HepG2 (cell line): Measurements from ENCODE around the gene MLYCD. TPM values are rescaled to one million over a fixed set of nuclear protein-coding genes. Genes with fewer than 3 reads are reported as not detected.

Experiments
- AHDC1 ChIP-seq: sonication (generic); formaldehyde crosslinking; IDR thresholded peaks from 2 replicates; pipeline ENCODE4 v1.5.1; 2020; ENCODE audit warnings: mild to moderate bottlenecking, missing genetic modification reagents, borderline replicate concordance
- ATM ChIP-seq: fragments of 450-650 bp; IDR thresholded peaks from 2 replicates; pipeline ENCODE4 v1.7.1; 2017; ENCODE audit warnings: mild to moderate bottlenecking, borderline replicate concordance
- BRD4 ChIP-seq: sonication (generic); formaldehyde crosslinking; IDR thresholded peaks from 2 replicates; pipeline ENCODE4 v1.4.0; 2020; ENCODE audit warnings: missing genetic modification reagents
- SNAPC4 ChIP-seq: sonication (generic); formaldehyde crosslinking; IDR thresholded peaks from 2 replicates; pipeline ENCODE4 v1.4.0; 2020; ENCODE audit warnings: mild to moderate bottlenecking, missing genetic modification reagents
- THAP9 ChIP-seq: sonication (generic); formaldehyde crosslinking; IDR thresholded peaks from 2 replicates; pipeline ENCODE4; 2020; ENCODE audit warnings: missing genetic modification reagents, mild to moderate bottlenecking, borderline replicate concordance
- ZNF530 ChIP-seq: sonication (generic); formaldehyde crosslinking; IDR thresholded peaks from 2 replicates; pipeline ENCODE4 v1.5.0; 2020; ENCODE audit warnings: low read depth, mild to moderate bottlenecking, missing genetic modification reagents
- ZNF609 ChIP-seq: sonication (generic); formaldehyde crosslinking; IDR thresholded peaks from 2 replicates; pipeline ENCODE4 v1.4.0; 2020; ENCODE audit warnings: mild to moderate bottlenecking, missing genetic modification reagents, borderline replicate concordance
- ZNF761 ChIP-seq: sonication (generic); formaldehyde crosslinking; conservative IDR thresholded peaks from 2 replicates; pipeline ENCODE4 v1.4.0; 2020; ENCODE audit warnings: mild to moderate bottlenecking, missing genetic modification reagents
- polyA plus RNA-seq, 8 experiments: library from polyadenylated mRNA; depleted of rRNA in 3 of 8; stranded (reverse) in 7 of 8; unstranded in 1 of 8; fragments of >200 nt; fragmentation: Illumina TruSeq in 4 of 8; extraction: Trizol in 4 of 8; gene quantifications; 2 replicates each; pipeline versions ENCODE4 v1.2.1 to v1.2.3, GENCODE V29; 2011 to 2016; ENCODE audit warnings: low read depth in 4 of 8, missing spikeins in 1 of 8, mixed read lengths in 1 of 8; ENCODE audit not compliant: insufficient read depth in 1 of 8
- total RNA-seq, 5 experiments: library from RNA; depleted of rRNA; stranded (reverse); fragments of >200 nt; fragmentation: Illumina TruSeq; extraction: Trizol; gene quantifications; 2 replicates each; pipeline ENCODE4 v1.2.3, GENCODE V29; 2016; ENCODE audit warnings: low read depth in 1 of 5

Gene MLYCD
- total and polyA plus RNA-seq, 2 of the 13 experiments (the other 11 are each of a cell fraction or from before 2014, with no cell fraction given): 1.8 to 4.0 TPM

DNA sequence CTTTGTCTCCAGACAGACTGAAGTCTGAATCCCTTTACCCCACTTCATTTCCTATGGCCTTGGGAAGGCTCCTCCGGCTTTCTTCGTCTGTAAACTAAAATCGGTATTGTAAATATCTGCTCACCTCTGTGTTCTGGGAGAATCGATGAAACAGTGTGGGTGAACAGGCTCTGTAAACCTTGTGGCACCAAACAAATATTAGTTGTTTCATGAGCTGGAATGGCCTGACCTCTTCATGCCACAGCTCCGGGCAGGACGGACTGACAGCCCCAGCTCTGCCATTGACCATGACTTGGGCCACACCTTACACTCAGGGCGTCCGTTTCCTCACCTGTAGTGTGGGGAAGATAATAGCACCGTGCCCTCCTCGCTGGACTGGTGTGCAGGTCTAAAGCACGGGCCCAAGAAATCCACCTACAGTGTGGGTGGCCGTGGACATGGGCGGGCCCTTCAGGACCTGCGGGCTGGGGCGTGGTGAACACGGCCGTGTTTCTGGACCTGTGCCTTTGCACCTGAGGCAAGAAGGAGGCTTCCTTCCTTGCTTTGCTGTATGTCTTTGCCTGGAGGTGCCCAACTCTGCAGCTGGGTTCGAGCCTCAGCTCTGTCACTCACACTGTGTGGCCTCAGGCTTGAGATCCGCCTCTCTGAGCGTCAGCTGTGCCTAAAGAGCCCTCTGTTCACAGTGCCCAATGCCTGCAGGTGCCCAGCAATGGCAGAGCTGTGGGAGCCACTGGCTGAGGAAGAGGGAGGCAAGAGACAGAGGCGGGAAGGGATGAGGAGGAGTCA, 48.1 kb downstream of the MLYCD start (continued):
- TF ChIP-seq AHDC1 (CRISPR knock-in tag) (0 out of 2 replicates have a peak, but pooled peaks have one; percentile 19), THAP9 (CRISPR knock-in tag) (peak; percentile 27; the same call in 1 of the 2 replicates), SNAPC4 (CRISPR knock-in tag) (no peak), ZNF530 (no peak), ATM (no peak), ZNF761 (CRISPR knock-in tag) (no peak), ZNF609 (CRISPR knock-in tag) (peak; percentile 84; the same call in 1 of the 2 replicates), BRD4 (CRISPR knock-in tag) (no peak)
